Measurements from ENCODE around the gene GRID1.

Gene GRID1

DNA sequence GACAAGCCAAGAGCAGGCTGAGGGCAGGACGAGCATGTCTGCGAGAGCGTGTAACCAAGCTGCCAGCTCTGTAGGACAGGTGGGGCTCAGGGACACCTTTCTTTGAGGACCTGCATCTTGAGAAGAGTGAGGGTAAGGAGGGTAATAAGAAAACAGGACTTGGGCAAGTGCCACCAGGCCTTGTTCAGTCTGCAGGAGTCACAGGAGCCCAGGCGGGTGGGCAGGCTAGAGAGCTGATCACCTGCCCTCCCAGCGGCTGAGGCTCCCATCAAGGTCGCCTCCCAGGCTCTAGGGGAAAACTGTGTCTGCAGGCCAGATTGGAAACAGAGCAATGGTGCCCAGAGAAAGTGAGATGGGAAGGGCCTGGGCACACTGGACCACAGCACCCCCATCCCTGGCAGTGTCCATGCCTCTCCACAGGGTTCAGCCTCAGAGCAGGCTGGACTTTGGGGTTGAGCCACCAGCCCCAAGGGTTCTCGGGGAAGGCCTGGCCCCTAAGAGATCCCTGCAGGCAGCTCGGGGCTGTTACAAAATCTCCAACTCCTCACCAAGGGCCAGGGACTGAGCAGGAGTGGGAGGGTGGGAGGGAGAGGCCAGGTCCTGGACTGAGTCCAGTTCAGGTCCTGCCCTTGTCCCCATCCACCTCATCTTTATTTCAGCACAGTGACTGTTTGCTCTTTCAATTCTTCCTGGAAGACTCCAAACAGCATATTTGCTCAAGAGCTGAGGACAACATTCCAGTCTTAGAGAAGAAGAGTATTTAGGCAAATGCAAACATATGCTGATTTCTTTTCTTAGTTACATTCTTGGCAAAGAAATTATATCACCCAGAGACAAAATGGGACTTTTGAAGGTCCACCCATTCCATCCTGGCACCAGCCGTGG is 161.9 kb downstream of the GRID1 start:
- DNase-seq (ENCODE audit: low read depth in 2 of 2), result no peak
- H3K4me3 ChIP-seq (replicated peaks in 1 of 2; ENCODE audit: low read depth in 2 of 2, low read length in 2 of 2), result no peak overlapping the region
- TF ChIP-seq CTCF (IDR thresholded peaks at IDR 0.05; ENCODE audit: low read depth, low read length), result no peak

DNA sequence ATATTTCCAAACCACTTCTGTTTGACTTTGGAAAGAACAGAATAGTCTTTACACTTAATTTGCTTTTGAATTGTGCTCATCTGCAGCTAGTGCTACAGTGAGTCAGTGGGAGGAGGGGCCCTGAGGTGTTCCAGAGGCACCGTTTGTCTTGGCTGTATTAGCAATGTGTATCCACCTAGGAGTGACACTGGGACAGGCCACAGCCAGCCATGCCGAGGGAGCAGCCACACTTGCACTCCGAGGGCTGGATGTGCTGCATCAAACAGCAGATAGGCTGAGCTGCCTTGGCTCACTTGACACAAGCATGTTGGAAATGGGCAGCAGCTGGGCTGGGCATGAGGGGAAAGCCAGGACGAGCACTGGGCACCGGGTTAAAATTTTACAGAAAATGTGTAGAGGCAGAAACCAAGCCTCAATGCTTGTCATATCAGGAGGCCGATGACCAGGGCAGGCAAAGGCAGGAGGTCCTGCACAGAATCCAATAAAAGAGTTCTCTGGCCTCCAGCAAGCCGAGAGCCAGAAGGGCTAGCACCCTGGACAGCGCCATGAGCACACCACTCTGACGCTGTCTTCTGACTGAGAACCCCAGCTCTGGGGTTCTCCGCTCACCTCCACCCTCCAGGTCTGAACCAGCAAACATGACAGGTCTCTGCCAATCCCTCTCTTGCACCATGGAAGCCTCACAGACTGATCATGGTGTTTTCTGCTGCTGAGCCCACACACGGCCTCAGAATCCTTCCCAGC is 163.3 kb downstream of the GRID1 start:
- no peak overlapping the region for H3K4me3 ChIP-seq (replicated peaks in 1 of 2; ENCODE audit: low read depth in 2 of 2, low read length in 2 of 2)
- TF ChIP-seq CTCF (IDR thresholded peaks at IDR 0.05; ENCODE audit: low read depth, low read length), result no peak
- peak; percentile 1 to 6 for DNase-seq (ENCODE audit: low read depth in 2 of 2)

GRCh38 chr10:86202226-86202735 is 164.3 kb downstream of the GRID1 start:
- TF ChIP-seq CTCF (IDR thresholded peaks at IDR 0.05; ENCODE audit: low read depth, low read length), result no peak
- DNase-seq (ENCODE audit: low read depth in 2 of 2), result no peak
- no peak overlapping the region for H3K4me3 ChIP-seq (replicated peaks in 1 of 2; ENCODE audit: low read depth in 2 of 2, low read length in 2 of 2)

DNA sequence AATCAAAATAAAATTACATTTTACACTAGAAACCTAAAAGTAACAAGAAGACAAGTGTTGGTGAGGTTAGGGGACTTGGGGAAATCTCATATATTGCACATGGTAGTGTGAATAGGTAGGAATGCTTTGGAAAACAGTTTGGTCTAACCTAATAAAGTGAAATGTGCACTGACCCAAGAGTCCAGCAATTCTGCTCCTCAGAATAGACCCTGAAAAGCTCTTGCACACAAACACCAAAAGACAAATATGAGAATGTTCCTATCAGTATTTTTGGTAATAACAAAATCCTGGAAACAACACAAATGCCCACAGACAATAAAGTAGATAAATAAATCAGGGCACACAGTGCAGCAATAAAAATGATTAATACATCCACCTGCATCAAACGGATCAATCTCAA is 165.7 kb downstream of the GRID1 start:
- no peak overlapping the region for H3K4me3 ChIP-seq (replicated peaks in 1 of 2; ENCODE audit: low read depth in 2 of 2, low read length in 2 of 2)
- DNase-seq (ENCODE audit: low read depth in 2 of 2), result no peak
- no peak for TF ChIP-seq CTCF (IDR thresholded peaks at IDR 0.05; ENCODE audit: low read depth, low read length)

GRCh38 chr10:86200269-86200668 is 166.3 kb downstream of the GRID1 start:
- no peak for DNase-seq (ENCODE audit: low read depth in 2 of 2)
- TF ChIP-seq CTCF (IDR thresholded peaks at IDR 0.05; ENCODE audit: low read depth, low read length), result no peak
- no peak overlapping the region for H3K4me3 ChIP-seq (replicated peaks in 1 of 2; ENCODE audit: low read depth in 2 of 2, low read length in 2 of 2)

DNA sequence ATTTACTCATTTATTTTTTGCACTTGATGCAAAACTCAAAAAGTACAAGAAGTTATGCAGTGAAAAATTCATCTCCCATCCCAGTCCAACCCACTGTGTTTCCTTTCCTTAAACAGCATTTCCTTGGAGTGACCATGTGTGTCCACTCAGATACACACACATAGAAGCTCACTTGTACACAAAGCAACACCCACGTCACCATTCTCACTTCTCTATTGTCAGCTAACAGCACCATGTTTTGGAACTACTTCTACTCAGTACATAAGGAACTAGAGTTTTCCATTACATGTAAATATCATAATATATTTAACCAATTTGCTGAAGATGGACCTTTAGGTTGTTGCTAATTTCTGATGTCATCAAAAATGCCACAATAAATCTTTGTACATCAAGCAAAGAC is 167.6 kb downstream of the GRID1 start:
- DNase-seq (ENCODE audit: low read depth in 2 of 2), result no peak
- TF ChIP-seq CTCF (IDR thresholded peaks at IDR 0.05; ENCODE audit: low read depth, low read length), result no peak
- H3K4me3 ChIP-seq (replicated peaks in 1 of 2; ENCODE audit: low read depth in 2 of 2, low read length in 2 of 2), result no peak overlapping the region
